GM12878 (cell line): ENCODE measurements around the gene SMARCB1. TPM values are rescaled to one million over a fixed set of nuclear protein-coding genes. Genes with fewer than 3 reads are reported as not detected.

Experiments used
- ATAC-seq: fragments of 200-7000 bp; cut with Tn5 transposase; 3 replicates; pipeline ENCODE4 v1.9.1; 2020; ENCODE audit warnings: mild to moderate bottlenecking, moderate library complexity
- BruUV-seq: library from RNA; stranded (reverse); fragments of 400-500 nt; replicated peaks from 2 replicates; lab custom pipeline; 2021; lab: Mats Ljungman, UMichigan
- CTCF ChIA-PET: fragments of 300-600 bp; sonication (Branson Sonifier 250); formaldehyde crosslinking; extraction: SDS; loops from one replicate; lab custom pipeline; 2021; ENCODE audit warnings: inconsistent platforms; lab: Yijun Ruan, JAX
- POLR2A ChIA-PET: fragments of 350-600 bp; formaldehyde crosslinking; extraction: SDS; loops from one replicate; lab custom pipeline; 2021; ENCODE audit warnings: inconsistent platforms; lab: Charles Lee
- RAD21 ChIA-PET: fragments of 300-600 bp; sonication (Branson Sonifier 250); formaldehyde crosslinking; loops from one replicate; lab custom pipeline; 2023; ENCODE audit warnings: antibody characterized with exemption; ENCODE audit not compliant: unreplicated experiment; lab: Charles Lee
- SMC1A ChIA-PET: fragments of 300-600 bp; sonication (Branson Sonifier 250); formaldehyde crosslinking; loops from one replicate; lab custom pipeline; 2023; ENCODE audit not compliant: unreplicated experiment, uncharacterized antibody; lab: Charles Lee
- DNase-seq: peaks from one replicate; pipeline ENCODE4 v3.0.0-alpha.2; 2011; ENCODE audit warnings: low read depth, low spot score
- FAIRE-seq: peaks from 3 replicates; lab custom pipeline; 2011; peaks lifted over from hg19 to GRCh38; lab: Jason Lieb, UNC
- H2AFZ ChIP-seq: 2 replicates; pipeline ENCODE4 v1.6.0; 2011; ENCODE audit warnings: low read depth, low read length, control low read depth; ENCODE audit not compliant: control insufficient read depth
- H3K27ac ChIP-seq: 2 replicates; pipeline ENCODE4 v1.5.1; 2011; ENCODE audit warnings: control low read depth; ENCODE audit not compliant: control insufficient read depth, insufficient read depth
- H3K27me3 ChIP-seq, 2 experiments: replicated peaks in 1 of 2; 2 replicates each; pipeline versions ENCODE4 v1.6.0 to v1.6.1; 2011; ENCODE audit warnings: low read length in 1 of 2; ENCODE audit not compliant: control insufficient read depth in 2 of 2, insufficient read depth in 2 of 2
- H3K36me3 ChIP-seq, 2 experiments: 2 replicates each; pipeline ENCODE4 v1.5.1; 2011; ENCODE audit warnings: low read length in 1 of 2; ENCODE audit not compliant: control insufficient read depth in 2 of 2, insufficient read depth in 2 of 2
- H3K4me1 ChIP-seq: 2 replicates; pipeline ENCODE4 v1.6.1; 2011; ENCODE audit warnings: mild to moderate bottlenecking, low read length, moderate library complexity, mixed read lengths; ENCODE audit not compliant: control insufficient read depth, insufficient read depth
- H3K4me2 ChIP-seq: 2 replicates; pipeline ENCODE4 v1.6.0; 2011; ENCODE audit warnings: control low read depth; ENCODE audit not compliant: control insufficient read depth, insufficient read depth
- H3K4me3 ChIP-seq: fragments of 200-600 bp; sonication (generic); 2 replicates; pipeline ENCODE4 v1.5.1; 2016
- H3K79me2 ChIP-seq: 2 replicates; pipeline ENCODE4 v1.6.0; 2011; ENCODE audit warnings: low read length; ENCODE audit not compliant: control insufficient read depth, insufficient read depth
- H3K9ac ChIP-seq: 2 replicates; pipeline ENCODE4 v1.8.0; 2011; ENCODE audit warnings: low read length, control low read depth, mixed read lengths; ENCODE audit not compliant: control insufficient read depth, insufficient read depth
- H3K9me3 ChIP-seq: replicated peaks from 3 replicates; pipeline ENCODE4 v1.5.1; 2011; ENCODE audit warnings: mild to moderate bottlenecking, low read length; ENCODE audit not compliant: control insufficient read depth, insufficient read depth
- H4K20me1 ChIP-seq: 2 replicates; pipeline ENCODE4 v1.6.0; 2011; ENCODE audit not compliant: control insufficient read depth, insufficient read depth
- CREM ChIP-seq: IDR thresholded peaks from 2 replicates; pipeline ENCODE4 v1.6.1; 2014; ENCODE audit warnings: antibody characterized with exemption, low read depth
- WGBS: methylation state at CpG from one replicate; pipeline ENCODE4 v1.1.6; 2016; ENCODE audit warnings: low lambda C conversion rate; ENCODE audit not compliant: insufficient replicate concordance, insufficient coverage; ENCODE audit errors: missing lambda C conversion rate; 5-methylcytosine and 5-hydroxymethylcytosine counted together
- in situ Hi-C: fragments of 300-500 bp; cut with MboI; formaldehyde crosslinking; loops from 9 replicates; pipeline ENCODE4 v1.14.3; 2018; ENCODE audit warnings: mixed read lengths
- intact Hi-C: fragments of 100-400 bp; cut with micrococcal nuclease; formaldehyde crosslinking; loops from one replicate; pipeline ENCODE4 v1.14.2; 2022; ENCODE audit not compliant: unreplicated experiment
- polyA plus RNA-seq, 11 experiments: library from polyadenylated mRNA; depleted of rRNA in 4 of 11; unstranded in 6 of 11; stranded (reverse) in 5 of 11; fragments of >200 nt; fragmentation: Nextera tagmentation in 4 of 11; fragmentation: Illumina TruSeq in 1 of 11; extraction: Ambion mirVana in 4 of 11; extraction: Trizol in 1 of 11; gene quantifications; 1 replicate in 1 of 11; 2 replicates in 10 of 11; pipeline versions ENCODE4 v1.2.1 to v1.2.3, GENCODE V29; 2011 to 2016; ENCODE audit warnings: inconsistent platforms in 2 of 11, missing spikeins in 2 of 11, low read depth in 1 of 11
- total RNA-seq, 4 experiments: library from RNA; depleted of rRNA in 3 of 4; stranded (reverse); fragments of >200 nt in 3 of 4; fragmentation: Illumina TruSeq in 1 of 4; extraction: Trizol in 1 of 4; gene quantifications; 2 replicates each; pipeline versions ENCODE4 v1.2.1 to v1.2.3, GENCODE V29; 2013 to 2021
- TF ChIP-seq, protein P1 (sequence below): fragments of 450-650 bp; IDR thresholded peaks from 2 replicates; pipeline ENCODE4 v1.6.1; 2017; ENCODE audit warnings: mild to moderate bottlenecking, moderate library complexity
- TF ChIP-seq, protein P2 (sequence below): fragments of 450-650 bp; IDR thresholded peaks from 2 replicates; pipeline ENCODE4 v1.6.1; 2018; ENCODE audit warnings: borderline replicate concordance, mild to moderate bottlenecking; ENCODE audit not compliant: partially characterized antibody

The SMARCB1 gene
- total and polyA plus RNA-seq, 10 of the 15 experiments (the other 5 are each of a cell fraction or from before 2014, with no cell fraction given) = 9.1 to 215 (median 183) TPM

DNA sequence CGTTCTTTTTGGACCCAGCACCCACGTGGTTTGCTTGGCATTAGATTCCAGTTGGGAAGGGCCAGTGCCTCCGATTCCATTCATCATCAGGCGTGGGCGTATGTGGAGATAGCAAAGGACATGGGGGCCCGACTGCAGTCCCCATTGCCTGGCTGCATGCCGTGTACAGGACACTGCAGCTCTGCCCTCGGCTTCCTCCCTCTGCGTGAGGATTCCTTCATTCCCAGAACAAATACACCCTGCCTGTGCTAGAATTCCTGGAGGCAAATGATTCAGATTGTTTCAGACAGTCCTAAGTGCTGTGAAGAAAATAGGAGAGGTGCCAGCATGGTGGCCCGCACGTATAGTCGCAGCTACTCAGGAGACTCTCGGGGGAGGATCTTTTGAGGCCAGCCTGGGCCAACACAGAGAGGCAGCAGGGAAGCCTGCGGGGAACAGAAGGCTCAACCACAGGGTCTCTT is 36.6 kb downstream of the SMARCB1 start (continued):
- TF ChIP-seq, protein P1, sequence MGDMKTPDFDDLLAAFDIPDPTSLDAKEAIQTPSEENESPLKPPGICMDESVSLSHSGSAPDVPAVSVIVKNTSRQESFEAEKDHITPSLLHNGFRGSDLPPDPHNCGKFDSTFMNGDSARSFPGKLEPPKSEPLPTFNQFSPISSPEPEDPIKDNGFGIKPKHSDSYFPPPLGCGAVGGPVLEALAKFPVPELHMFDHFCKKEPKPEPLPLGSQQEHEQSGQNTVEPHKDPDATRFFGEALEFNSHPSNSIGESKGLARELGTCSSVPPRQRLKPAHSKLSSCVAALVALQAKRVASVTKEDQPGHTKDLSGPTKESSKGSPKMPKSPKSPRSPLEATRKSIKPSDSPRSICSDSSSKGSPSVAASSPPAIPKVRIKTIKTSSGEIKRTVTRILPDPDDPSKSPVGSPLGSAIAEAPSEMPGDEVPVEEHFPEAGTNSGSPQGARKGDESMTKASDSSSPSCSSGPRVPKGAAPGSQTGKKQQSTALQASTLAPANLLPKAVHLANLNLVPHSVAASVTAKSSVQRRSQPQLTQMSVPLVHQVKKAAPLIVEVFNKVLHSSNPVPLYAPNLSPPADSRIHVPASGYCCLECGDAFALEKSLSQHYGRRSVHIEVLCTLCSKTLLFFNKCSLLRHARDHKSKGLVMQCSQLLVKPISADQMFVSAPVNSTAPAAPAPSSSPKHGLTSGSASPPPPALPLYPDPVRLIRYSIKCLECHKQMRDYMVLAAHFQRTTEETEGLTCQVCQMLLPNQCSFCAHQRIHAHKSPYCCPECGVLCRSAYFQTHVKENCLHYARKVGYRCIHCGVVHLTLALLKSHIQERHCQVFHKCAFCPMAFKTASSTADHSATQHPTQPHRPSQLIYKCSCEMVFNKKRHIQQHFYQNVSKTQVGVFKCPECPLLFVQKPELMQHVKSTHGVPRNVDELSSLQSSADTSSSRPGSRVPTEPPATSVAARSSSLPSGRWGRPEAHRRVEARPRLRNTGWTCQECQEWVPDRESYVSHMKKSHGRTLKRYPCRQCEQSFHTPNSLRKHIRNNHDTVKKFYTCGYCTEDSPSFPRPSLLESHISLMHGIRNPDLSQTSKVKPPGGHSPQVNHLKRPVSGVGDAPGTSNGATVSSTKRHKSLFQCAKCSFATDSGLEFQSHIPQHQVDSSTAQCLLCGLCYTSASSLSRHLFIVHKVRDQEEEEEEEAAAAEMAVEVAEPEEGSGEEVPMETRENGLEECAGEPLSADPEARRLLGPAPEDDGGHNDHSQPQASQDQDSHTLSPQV = no peak
- TF ChIP-seq, all 136 proteins: peak for 0

DNA sequence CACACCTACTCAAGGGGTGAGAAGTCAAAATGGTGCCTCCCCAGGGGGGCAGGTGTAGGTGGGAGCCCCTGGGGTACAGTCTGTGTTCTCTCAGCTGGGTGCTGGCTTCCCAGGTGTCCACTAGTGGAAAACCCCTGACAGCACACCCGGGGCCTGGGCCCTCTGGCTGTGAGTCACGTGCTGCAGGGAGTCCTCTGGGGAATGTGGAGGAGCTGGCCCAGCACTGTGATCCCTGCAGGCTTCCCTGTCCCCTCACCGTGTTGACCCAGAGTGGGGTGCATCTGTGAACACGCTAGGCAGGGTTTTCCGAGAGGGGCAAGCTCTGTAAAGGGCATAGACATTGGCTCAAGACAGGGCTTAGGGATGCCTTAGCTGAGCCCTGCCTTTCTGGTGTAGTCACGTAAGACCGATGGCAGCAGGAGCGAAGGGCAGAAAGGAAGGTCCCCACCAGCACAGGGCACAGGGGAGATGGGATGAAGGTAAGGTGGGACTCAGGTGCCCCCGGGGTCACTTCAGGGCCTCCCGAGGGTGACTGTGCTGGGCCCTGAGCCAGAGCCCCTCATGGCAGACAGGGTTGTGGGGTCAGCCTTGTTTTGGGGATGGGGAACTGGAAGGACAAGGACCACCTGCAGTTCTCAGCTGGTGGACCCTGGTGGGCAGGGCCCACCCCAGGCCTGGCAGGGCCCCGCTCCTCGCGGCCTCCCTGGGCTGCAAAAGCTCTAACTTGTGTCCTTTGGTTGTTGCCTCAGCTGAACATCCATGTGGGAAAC is 37.9 kb downstream of the SMARCB1 start:
- no TSS peak for BruUV-seq
- no peaks in the 10 kb centered on the region for H3K9me3 ChIP-seq
- H4K20me1 ChIP-seq = no peaks in the 10 kb centered on the region; the same call in 1 of the 2 replicates
- FAIRE-seq (no peak), ATAC-seq (no peak), DNase-seq (no peak)
- no peaks in the 10 kb centered on the region; the same call in 1 of the 2 replicates for H3K79me2 ChIP-seq
- in situ Hi-C loops = no loop called here
- no peak overlapping the region for H3K4me2 ChIP-seq
- intact Hi-C loops = no loop called here
- TF ChIP-seq, protein P2, sequence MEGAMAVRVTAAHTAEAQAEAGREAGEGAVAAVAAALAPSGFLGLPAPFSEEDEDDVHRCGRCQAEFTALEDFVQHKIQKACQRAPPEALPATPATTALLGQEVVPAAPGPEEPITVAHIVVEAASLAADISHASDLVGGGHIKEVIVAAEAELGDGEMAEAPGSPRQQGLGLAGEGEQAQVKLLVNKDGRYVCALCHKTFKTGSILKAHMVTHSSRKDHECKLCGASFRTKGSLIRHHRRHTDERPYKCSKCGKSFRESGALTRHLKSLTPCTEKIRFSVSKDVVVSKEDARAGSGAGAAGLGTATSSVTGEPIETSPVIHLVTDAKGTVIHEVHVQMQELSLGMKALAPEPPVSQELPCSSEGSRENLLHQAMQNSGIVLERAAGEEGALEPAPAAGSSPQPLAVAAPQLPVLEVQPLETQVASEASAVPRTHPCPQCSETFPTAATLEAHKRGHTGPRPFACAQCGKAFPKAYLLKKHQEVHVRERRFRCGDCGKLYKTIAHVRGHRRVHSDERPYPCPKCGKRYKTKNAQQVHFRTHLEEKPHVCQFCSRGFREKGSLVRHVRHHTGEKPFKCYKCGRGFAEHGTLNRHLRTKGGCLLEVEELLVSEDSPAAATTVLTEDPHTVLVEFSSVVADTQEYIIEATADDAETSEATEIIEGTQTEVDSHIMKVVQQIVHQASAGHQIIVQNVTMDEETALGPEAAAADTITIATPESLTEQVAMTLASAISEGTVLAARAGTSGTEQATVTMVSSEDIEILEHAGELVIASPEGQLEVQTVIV = no peak
- TF ChIP-seq, protein P1 = no peak
- no peak for TF ChIP-seq CREM
- H3K4me1 ChIP-seq = peaks cover 3% of the 10 kb centered on the region
- CTCF ChIA-PET = interaction anchor here (0.5 to 2.0 kb wide), 2 partner anchors 9 to 18 kb away, joined by 3 to 4 read pairs; no protein-coding TSS in a partner anchor
- POLR2A ChIA-PET = interaction anchor here (1.8 kb wide), 1 partner anchor 19 kb away, joined by 4 read pairs; no protein-coding TSS in a partner anchor
- no peak overlapping the region for H3K27ac ChIP-seq
- H2AFZ ChIP-seq = no peak overlapping the region
- no peak overlapping the region for H3K9ac ChIP-seq
- SMC1A ChIA-PET = interaction anchor here (1.1 to 1.2 kb wide), 2 partner anchors 26 to 46 kb away, joined by 3 to 4 read pairs; no protein-coding TSS in a partner anchor
- H3K36me3 ChIP-seq = peaks cover 43 to 61% of the 10 kb centered on the region in 2 experiments
- RAD21 ChIA-PET = no interaction called here
- no peak overlapping the region for H3K4me3 ChIP-seq
- 73% methylated on average over 11 of the region's 13 CpGs for WGBS
- no peaks in the 10 kb centered on the region for H3K27me3 ChIP-seq
